OCI-LY7 (cell line): ENCODE measurements around the gene RAMAC. TPM values are rescaled to one million over a fixed set of nuclear protein-coding genes. Genes with fewer than 3 reads are reported as not detected.

Experiments used
- BruUV-seq: library from RNA; stranded (reverse); fragments of 400-500 nt; replicated peaks from 2 replicates; lab custom pipeline; 2021; lab: Mats Ljungman, UMichigan
- CTCF ChIA-PET: fragments of 300-600 bp; sonication (Branson Sonifier 250); formaldehyde crosslinking; loops from one replicate; lab custom pipeline; 2022; ENCODE audit warnings: antibody characterized with exemption; ENCODE audit not compliant: unreplicated experiment; lab: Charles Lee
- POLR2A ChIA-PET: fragments of 300-600 bp; sonication (Branson Sonifier 250); formaldehyde crosslinking; loops from one replicate; lab custom pipeline; 2022; ENCODE audit warnings: antibody characterized with exemption; lab: Charles Lee
- DNase-seq: peaks from one replicate; pipeline ENCODE4 v3.0.0-alpha.2; 2015; ENCODE audit warnings: low spot score
- H2AFZ ChIP-seq: fragments of 200-600 bp; sonication (generic), shearing (Covaris generic); 2 replicates; pipeline ENCODE4 v1.6.1; 2014; ENCODE audit warnings: mild to moderate bottlenecking, antibody characterized with exemption, low read length, moderate library complexity
- H3K27ac ChIP-seq: fragments of 200-600 bp; sonication (generic); 2 replicates; pipeline ENCODE4 v1.5.1; 2014; ENCODE audit warnings: mixed run types, low read depth, mild to moderate bottlenecking, moderate library complexity, low read length, inconsistent platforms; ENCODE audit not compliant: poor library complexity, severe bottlenecking
- H3K36me3 ChIP-seq: fragments of 200-600 bp; sonication (generic); 2 replicates; pipeline ENCODE4 v1.6.1; 2014; ENCODE audit warnings: mild to moderate bottlenecking, antibody characterized with exemption, low read length, moderate library complexity, mixed read lengths; ENCODE audit not compliant: insufficient read depth
- H3K4me1 ChIP-seq: fragments of 200-600 bp; sonication (generic); 2 replicates; pipeline ENCODE4 v1.5.1; 2014; ENCODE audit warnings: mild to moderate bottlenecking, low read length; ENCODE audit not compliant: insufficient read depth, poor library complexity, severe bottlenecking
- H3K4me2 ChIP-seq: fragments of 200-600 bp; sonication (generic); 2 replicates; pipeline ENCODE4 v1.6.1; 2014; ENCODE audit warnings: mild to moderate bottlenecking, low read length
- H3K4me3 ChIP-seq: fragments of 200-600 bp; sonication (generic); 2 replicates; pipeline ENCODE4 v1.5.1; 2014; ENCODE audit warnings: mild to moderate bottlenecking, low read depth, low read length; ENCODE audit not compliant: poor library complexity, severe bottlenecking
- H3K79me2 ChIP-seq: fragments of 200-600 bp; sonication (generic); 2 replicates; pipeline ENCODE4 v1.6.1; 2016; ENCODE audit warnings: low read depth, mild to moderate bottlenecking, low read length, moderate library complexity, mixed read lengths; ENCODE audit not compliant: insufficient read depth
- H3K9me2 ChIP-seq: fragments of 200-600 bp; sonication (generic); 2 replicates; pipeline ENCODE4 v1.6.1; 2016; ENCODE audit warnings: mild to moderate bottlenecking, low read length, mixed read lengths; ENCODE audit not compliant: insufficient read depth
- H3K9me3 ChIP-seq: fragments of 200-600 bp; sonication (generic); 2 replicates; pipeline ENCODE4 v1.6.1; 2014; ENCODE audit warnings: mild to moderate bottlenecking, mixed run types, low read length, mixed read lengths
- H4K20me1 ChIP-seq: fragments of 200-600 bp; sonication (generic); 2 replicates; pipeline ENCODE4 v1.6.1; 2014; ENCODE audit warnings: mild to moderate bottlenecking, antibody characterized with exemption, low read length, moderate library complexity, mixed read lengths; ENCODE audit not compliant: insufficient read depth
- EZH2phosphoT487 ChIP-seq: fragments of 200-600 bp; sonication (generic); IDR thresholded peaks from 2 replicates; pipeline ENCODE4 v1.6.1; 2018; ENCODE audit warnings: low read depth, borderline replicate concordance, mild to moderate bottlenecking, mixed run types, antibody characterized with exemption, low read length, moderate library complexity, mixed read lengths
- intact Hi-C: fragments of 100-400 bp; cut with micrococcal nuclease; formaldehyde crosslinking; loops from one replicate; pipeline ENCODE4 v1.10.0; 2022; ENCODE audit not compliant: unreplicated experiment
- total RNA-seq, 2 experiments: library from RNA; depleted of rRNA in 1 of 2; stranded (reverse); fragments of >200 nt in 1 of 2; shearing (Covaris generic) in 1 of 2; gene quantifications; 2 replicates each; pipeline ENCODE4 v1.2.3, GENCODE V29; 2014 to 2022
- TF ChIP-seq, protein P1 (sequence below): fragments of 200-600 bp; sonication (generic); conservative IDR thresholded peaks from 2 replicates; pipeline ENCODE4 v1.5.1; 2014; ENCODE audit warnings: mild to moderate bottlenecking, antibody characterized with exemption, low read length, moderate library complexity, mixed read lengths

RAMAC gene
- total RNA-seq, 2 experiments from 2014 or later, result 24.0 to 28.1 TPM

DNA sequence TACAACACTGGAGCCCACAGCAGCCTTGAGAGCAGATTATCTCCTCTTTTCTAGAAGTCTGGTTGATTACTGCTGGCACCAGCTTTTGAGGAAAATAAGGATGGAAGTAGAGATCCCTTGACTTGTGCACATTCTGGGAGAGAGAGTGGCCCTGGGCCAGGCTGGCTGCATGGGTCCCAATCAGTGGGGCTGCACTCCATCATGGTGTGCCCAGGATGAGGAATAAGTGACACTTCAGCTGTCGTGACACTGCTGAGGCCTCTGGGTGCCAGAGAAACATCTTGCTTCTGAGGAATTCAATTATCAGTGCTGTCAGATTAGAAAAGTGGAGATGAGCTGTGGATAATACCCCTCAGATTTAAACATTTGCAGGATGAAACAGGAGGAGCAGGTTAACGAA lies 9.1 kb downstream of the RAMAC start:
- Histone ChIP-seq H3K9me2 (no peaks in the 10 kb centered on the region), H3K9me3 (no peaks in the 10 kb centered on the region), H3K4me1 (peaks cover 1% of the 10 kb centered on the region), H3K4me3 (no peak overlapping the region), H3K79me2 (no peaks in the 10 kb centered on the region), H3K4me2 (no peak overlapping the region), H3K27ac (no peak overlapping the region), H2AFZ (no peak overlapping the region), H3K36me3 (peaks cover 19% of the 10 kb centered on the region), H4K20me1 (no peaks in the 10 kb centered on the region)
- POLR2A ChIA-PET, result no interaction called here
- DNase-seq, result no peak
- intact Hi-C loops, result loop anchor here (10.0 kb wide), 1 partner anchor 1130 kb away; no protein-coding TSS in a partner anchor
- CTCF ChIA-PET, result no interaction called here
- TF ChIP-seq, protein P1, sequence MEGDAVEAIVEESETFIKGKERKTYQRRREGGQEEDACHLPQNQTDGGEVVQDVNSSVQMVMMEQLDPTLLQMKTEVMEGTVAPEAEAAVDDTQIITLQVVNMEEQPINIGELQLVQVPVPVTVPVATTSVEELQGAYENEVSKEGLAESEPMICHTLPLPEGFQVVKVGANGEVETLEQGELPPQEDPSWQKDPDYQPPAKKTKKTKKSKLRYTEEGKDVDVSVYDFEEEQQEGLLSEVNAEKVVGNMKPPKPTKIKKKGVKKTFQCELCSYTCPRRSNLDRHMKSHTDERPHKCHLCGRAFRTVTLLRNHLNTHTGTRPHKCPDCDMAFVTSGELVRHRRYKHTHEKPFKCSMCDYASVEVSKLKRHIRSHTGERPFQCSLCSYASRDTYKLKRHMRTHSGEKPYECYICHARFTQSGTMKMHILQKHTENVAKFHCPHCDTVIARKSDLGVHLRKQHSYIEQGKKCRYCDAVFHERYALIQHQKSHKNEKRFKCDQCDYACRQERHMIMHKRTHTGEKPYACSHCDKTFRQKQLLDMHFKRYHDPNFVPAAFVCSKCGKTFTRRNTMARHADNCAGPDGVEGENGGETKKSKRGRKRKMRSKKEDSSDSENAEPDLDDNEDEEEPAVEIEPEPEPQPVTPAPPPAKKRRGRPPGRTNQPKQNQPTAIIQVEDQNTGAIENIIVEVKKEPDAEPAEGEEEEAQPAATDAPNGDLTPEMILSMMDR, result no peak
- TF ChIP-seq EZH2phosphoT487, result no peak
- no TSS peak for BruUV-seq

DNA sequence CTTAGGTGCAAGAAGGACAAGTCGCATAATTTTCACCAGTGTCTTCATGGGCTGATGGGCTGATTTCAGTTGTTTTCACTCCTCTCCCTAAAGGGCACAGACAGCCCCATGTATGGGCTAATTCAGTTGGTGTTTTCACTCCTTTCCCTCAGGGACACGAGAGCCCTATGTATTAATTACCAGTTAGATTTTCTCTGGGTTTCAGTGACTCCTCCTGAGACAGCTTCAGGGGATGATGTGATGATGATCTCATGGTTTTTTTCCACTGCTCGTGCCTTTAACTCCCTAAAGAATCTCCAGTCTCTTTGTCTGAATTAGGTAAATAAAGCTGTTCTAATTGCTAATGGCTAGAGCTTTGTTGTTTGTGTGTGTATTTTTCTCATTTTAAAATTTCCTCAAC lies 9.9 kb downstream of the RAMAC start:
- H3K9me2 ChIP-seq, result no peaks in the 10 kb centered on the region
- peaks cover 8% of the 10 kb centered on the region for H3K4me1 ChIP-seq
- H3K79me2 ChIP-seq, result no peaks in the 10 kb centered on the region
- H3K4me3 ChIP-seq, result no peak overlapping the region
- TF ChIP-seq, protein P1, result no peak
- no peak for TF ChIP-seq EZH2phosphoT487
- H3K9me3 ChIP-seq, result no peaks in the 10 kb centered on the region
- POLR2A ChIA-PET, result interaction anchor here (0.9 kb wide), 1 partner anchor 10 kb away, joined by 3 read pairs; the partner anchor contains the start of gene RAMAC
- no TSS peak for BruUV-seq
- intact Hi-C loops, result loop anchor here (10.0 kb wide), 1 partner anchor 1131 kb away; no protein-coding TSS in a partner anchor
- H4K20me1 ChIP-seq, result no peaks in the 10 kb centered on the region
- no peak overlapping the region for H3K4me2 ChIP-seq
- H3K27ac ChIP-seq, result no peak overlapping the region
- no peak for DNase-seq
- CTCF ChIA-PET, result interaction anchor here (0.8 kb wide), 1 partner anchor 15 kb away, joined by 3 read pairs; the partner anchor contains the start of gene C15orf40
- peaks cover 13% of the 10 kb centered on the region for H3K36me3 ChIP-seq
- H2AFZ ChIP-seq, result no peak overlapping the region

DNA sequence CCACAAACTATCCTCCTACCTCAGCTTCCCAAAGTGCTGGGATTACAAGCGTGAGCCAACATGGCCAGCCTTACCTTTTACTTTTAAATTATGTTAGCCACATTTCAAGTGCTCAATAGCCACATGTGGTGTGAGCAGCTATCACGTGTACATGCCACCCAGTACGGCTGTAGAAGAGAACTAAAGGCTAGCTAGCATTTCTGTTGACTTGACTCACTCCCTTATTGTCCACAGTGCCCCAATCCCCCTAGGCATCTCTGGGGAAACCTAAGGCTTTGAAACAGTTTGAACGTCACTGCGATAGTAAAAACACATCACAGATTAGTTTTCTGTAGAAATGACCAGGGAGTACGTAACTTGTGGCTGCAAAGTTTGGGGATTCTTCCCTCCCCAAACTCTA lies 13.4 kb downstream of the RAMAC start:
- Histone ChIP-seq H3K36me3 (no peaks in the 10 kb centered on the region), H3K9me3 (no peaks in the 10 kb centered on the region), H4K20me1 (no peaks in the 10 kb centered on the region), H2AFZ (no peak overlapping the region), H3K27ac (no peak overlapping the region), H3K4me1 (peaks cover 8% of the 10 kb centered on the region), H3K4me2 (no peak overlapping the region), H3K79me2 (no peaks in the 10 kb centered on the region), H3K9me2 (no peaks in the 10 kb centered on the region), H3K4me3 (no peak overlapping the region)
- DNase-seq, result no peak
- CTCF ChIA-PET, result interaction anchor here (1.2 kb wide), 1 partner anchor 150 kb away, joined by 5 read pairs; no protein-coding TSS in a partner anchor
- POLR2A ChIA-PET, result interaction anchor here (0.8 to 1.3 kb wide), 2 partner anchors 13 kb away, joined by 3 to 6 read pairs; partner anchors contain the start of gene RAMAC
- intact Hi-C loops, result loop anchor here (10.0 kb wide), 1 partner anchor 1135 kb away; no protein-coding TSS in a partner anchor
- BruUV-seq, result no TSS peak
- TF ChIP-seq, protein P1, result no peak
- TF ChIP-seq EZH2phosphoT487, result no peak
